Stimulated activated CD4-positive, alpha-beta T cell treated with anti-CD3 and anti-CD28 coated beads, Interleukin-1b, Interleukin-23, amount 100 ng/mL, for 48 hours (primary cell): ENCODE data around the gene TSPAN19.

Source experiments
- DNase-seq: peaks from one replicate; pipeline ENCODE4 v3.0.0-alpha.2; 2020

The TSPAN19 gene

GRCh38 chr12:84998341-84998740 lies 37.7 kb downstream of the TSPAN19 start:
- DNase-seq: no peak

DNA sequence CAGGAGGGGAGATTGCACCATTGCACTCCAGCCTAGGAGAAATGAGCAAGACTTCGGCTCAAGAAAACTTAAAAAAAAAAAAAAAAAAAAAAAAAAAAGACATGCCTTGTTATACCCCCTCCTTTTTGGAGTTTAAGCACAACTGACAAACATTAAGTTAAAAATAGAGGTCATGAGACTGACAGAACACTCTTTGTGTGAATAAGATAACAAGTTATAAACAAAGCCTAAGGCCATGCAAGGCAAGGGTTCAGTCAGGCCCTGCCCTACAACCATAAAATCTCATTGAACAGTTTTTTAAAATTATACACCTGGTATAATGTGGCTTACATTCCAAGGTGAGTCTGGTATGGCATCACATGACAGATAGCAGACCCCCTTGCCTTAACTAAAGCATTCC lies 39.3 kb downstream of the TSPAN19 start:
- DNase-seq: no peak

GRCh38 chr12:84995641-84996040 lies 40.4 kb downstream of the TSPAN19 start:
- no peak for DNase-seq

DNA sequence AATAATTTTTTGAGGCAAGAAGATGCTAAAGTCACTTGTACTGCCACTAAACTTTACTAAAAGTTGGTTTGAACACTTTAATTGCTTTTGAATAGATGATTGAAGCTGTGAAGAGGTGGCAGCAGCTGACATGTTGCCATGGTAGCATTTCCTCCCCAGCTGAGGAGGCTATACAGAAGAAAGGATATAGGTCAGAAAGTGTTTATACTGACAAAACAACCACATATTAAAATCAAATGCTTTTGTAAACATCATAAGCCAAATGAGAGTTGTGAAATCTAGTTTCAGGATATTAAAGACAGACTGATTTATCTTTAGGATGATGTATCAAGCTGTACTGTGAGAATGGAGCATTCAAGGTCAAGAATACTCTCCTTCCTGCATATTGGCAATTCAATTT lies 41.7 kb downstream of the TSPAN19 start:
- no peak for DNase-seq

DNA sequence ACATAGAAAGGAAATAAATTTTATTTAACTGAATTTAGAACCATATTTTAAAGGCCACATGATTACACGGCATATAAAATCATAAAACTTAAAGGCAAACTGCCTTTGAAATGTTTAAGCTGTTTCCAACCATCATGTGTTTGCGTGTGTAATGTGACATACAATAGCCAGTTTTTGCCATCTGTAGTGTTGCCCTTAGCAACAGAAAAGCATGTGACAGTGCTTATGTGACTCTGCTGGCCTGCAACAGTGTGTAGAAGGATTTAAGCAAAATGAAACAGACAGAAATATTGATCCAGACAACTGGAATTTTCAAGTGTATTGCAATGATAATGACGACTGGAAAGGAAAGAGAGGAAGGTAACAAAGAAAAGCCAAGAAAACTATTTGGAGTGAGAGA lies 49.5 kb downstream of the TSPAN19 start:
- no peak for DNase-seq

- DNase-seq: no peak
Measured at GRCh38 chr12:84986117-84986516, 50.0 kb downstream of the TSPAN19 start.

- DNase-seq: no peak
Measured at GRCh38 chr12:84983289-84983688, 52.8 kb downstream of the TSPAN19 start.

DNA sequence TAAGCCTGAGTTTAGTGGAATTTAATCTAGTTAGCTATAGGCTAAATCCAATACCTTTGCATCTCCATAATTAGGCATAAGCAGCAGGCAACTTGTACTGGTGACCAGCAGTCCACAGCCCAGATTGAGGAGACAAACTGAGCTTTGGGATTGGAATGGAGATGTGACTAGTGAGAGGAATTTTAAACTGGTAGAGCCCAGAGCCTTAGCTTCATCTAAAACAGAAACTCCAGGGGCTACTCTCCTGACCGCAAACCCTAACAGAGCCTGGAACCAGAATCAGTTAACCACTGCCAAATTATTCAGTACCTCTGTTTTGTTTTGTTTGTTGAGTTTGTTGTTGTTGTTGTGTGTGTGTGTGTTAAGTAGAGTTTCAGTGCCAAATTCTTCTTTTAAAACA lies 53.2 kb downstream of the TSPAN19 start:
- DNase-seq: no peak

DNA sequence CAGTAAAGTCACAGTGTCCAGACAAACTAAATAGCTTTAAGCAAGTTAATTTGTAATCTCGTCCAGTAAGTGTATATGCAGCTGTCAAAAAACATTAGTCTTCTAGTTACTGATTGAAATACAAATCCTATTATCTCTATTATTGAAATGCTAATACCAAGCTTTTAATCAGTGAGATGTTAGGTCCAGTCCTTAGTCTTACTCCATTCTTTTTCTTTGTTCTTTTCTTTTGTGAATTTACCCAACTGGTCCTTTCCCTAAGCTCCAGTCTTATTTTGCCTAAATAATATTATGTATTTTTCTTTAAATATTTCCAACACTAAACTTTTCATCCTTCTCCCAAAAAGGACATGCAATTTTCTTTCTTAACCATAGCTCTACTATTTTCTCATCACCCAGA lies 57.2 kb downstream of the TSPAN19 start:
- DNase-seq: no peak

DNA sequence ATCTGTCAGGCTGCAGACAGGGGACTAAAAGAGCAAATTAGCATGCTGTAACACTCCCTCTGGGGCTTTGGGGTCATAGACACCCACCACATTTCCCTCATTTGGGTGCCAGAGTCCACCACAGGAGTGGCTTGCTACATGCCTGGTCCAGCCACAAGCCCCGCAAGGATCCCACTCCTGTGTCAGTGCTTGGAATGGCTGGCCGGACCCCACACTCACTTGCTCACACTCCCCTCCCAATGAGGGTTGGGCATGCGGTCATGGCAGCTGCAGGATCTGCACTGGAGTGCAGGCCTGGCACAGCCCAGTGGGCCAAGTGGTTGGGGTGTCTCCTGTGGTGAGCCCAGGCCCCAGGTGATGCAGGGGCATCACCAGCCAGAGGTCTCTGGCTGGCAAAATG lies 59.9 kb downstream of the TSPAN19 start:
- DNase-seq: no peak

DNA sequence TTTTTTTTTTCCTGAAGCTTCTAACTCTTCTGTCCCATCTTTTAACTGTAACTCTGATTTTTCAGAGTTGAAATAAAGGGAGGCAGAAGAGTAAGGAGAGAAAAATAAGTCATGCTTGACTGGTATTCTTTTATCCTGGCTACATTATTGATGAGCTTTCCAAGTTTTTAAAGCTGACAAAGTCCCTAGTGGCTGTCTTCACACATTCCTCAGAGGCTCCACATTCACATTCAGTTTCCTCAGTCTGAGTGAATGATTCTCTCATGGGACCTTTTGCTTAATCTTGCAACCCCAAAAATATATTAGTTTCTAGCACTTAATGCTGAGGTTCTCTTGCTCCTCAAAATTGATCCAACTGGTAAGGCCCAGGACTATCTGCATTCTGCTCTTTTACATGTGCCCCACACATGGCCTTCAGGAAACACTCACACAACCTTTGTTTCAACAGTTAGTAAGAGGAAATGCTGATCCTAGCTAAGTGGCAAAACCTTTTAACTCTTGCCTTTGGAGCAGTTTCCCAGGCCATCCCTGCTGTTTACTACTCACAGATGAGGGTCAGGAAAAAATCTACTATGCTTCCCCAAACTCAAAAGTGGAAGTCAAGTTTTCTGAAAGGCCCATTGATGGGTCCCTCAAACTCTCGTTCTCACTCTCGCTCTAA lies 61.8 kb downstream of the TSPAN19 start:
- DNase-seq: no peak

- no peak for DNase-seq
Measured at GRCh38 chr12:84973026-84973425, 63.1 kb downstream of the TSPAN19 start.

DNA sequence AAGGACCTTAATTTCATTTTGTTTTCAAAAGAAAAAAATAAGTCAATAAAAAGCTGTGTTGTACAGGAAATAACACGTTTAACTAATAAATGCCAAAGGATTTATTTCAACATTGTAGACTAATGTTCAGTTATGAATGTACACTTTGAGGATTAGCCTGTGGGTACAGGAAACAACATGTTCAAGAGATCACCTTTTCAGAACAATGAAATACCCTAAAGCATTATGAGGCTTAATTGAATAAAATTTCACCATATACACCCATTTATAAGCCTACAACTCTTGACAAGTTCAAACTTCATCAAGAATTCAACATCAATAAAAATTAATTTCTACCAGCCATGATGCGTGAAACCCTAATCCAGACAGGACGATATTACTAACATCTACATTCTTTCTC lies 66.9 kb downstream of the TSPAN19 start:
- no peak for DNase-seq
